Glutamatergic neuron (in vitro differentiated cells): Measurements from ENCODE around the gene GPR132. TPM values are rescaled to one million over a fixed set of nuclear protein-coding genes. Genes with fewer than 3 reads are reported as not detected.

Source experiments
- DNase-seq: peaks from one replicate; pipeline ENCODE4 v3.0.0; 2022
- H3K27ac Mint-ChIP-seq: one replicate; pipeline ENCODE4 v1.8.0; 2020; ENCODE audit warnings: mild to moderate bottlenecking, mixed read lengths, inconsistent platforms; ENCODE audit not compliant: unreplicated experiment
- H3K27me3 Mint-ChIP-seq: one replicate; pipeline ENCODE4 v1.8.0; 2020; ENCODE audit warnings: mild to moderate bottlenecking, moderate library complexity, mixed read lengths, inconsistent platforms; ENCODE audit not compliant: unreplicated experiment
- H3K36me3 Mint-ChIP-seq: one replicate; pipeline ENCODE4 v1.8.0; 2020; ENCODE audit warnings: mild to moderate bottlenecking, mixed read lengths, inconsistent platforms; ENCODE audit not compliant: unreplicated experiment
- H3K4me1 Mint-ChIP-seq: one replicate; pipeline ENCODE4 v1.8.0; 2020; ENCODE audit warnings: mild to moderate bottlenecking, low read depth, mixed read lengths, inconsistent platforms; ENCODE audit not compliant: unreplicated experiment
- H3K4me3 Mint-ChIP-seq: one replicate; pipeline ENCODE4 v1.8.0; 2020; ENCODE audit warnings: mild to moderate bottlenecking, mixed read lengths, inconsistent platforms; ENCODE audit not compliant: unreplicated experiment
- H3K9me3 Mint-ChIP-seq: one replicate; pipeline ENCODE4 v1.8.0; 2020; ENCODE audit warnings: mild to moderate bottlenecking, moderate library complexity, mixed read lengths, inconsistent platforms; ENCODE audit not compliant: unreplicated experiment
- CTCF ChIP-seq: fragments of 200-600 bp; sonication (generic); IDR thresholded peaks from one replicate; pipeline ENCODE4 v1.5.0; 2021; ENCODE audit not compliant: partially characterized antibody, unreplicated experiment
- total RNA-seq: library from RNA; stranded (reverse); fragmentation: NEBNext Ultra II Directional; extraction: Animal tissue kit (Norgen Biotek cat#: 25700); gene quantifications from one replicate; pipeline ENCODE4 v1.2.1, GENCODE V29; 2021; ENCODE audit not compliant: unreplicated experiment

The GPR132 gene
- total RNA-seq, 1 donor from 2014 or later: not detected

GRCh38 chr14:105098316-105098715 lies 33.1 kb upstream of the GPR132 start:
- Mint-ChIP-seq H3K36me3 (peaks cover 11% of the 10 kb centered on the region), H3K4me3 (no peak overlapping the region), H3K27ac (no peak overlapping the region), H3K4me1 (no peaks in the 10 kb centered on the region), H3K27me3 (peaks cover 14% of the 10 kb centered on the region), H3K9me3 (peaks cover 15% of the 10 kb centered on the region)
- no peak for TF ChIP-seq CTCF
- DNase-seq: no peak

GRCh38 chr14:105097794-105098127 lies 32.5 kb upstream of the GPR132 start:
- Mint-ChIP-seq H3K9me3 (peaks cover 14% of the 10 kb centered on the region), H3K27me3 (peaks cover 14% of the 10 kb centered on the region), H3K36me3 (peaks cover 11% of the 10 kb centered on the region), H3K4me3 (no peak overlapping the region), H3K4me1 (no peaks in the 10 kb centered on the region), H3K27ac (no peak overlapping the region)
- no peak for DNase-seq
- TF ChIP-seq CTCF: no peak

- Mint-ChIP-seq H3K9me3 (peaks cover 12% of the 10 kb centered on the region), H3K27me3 (peaks cover 14% of the 10 kb centered on the region), H3K27ac (no peak overlapping the region), H3K36me3 (peaks cover 11% of the 10 kb centered on the region), H3K4me3 (no peak overlapping the region), H3K4me1 (no peaks in the 10 kb centered on the region)
- no peak for DNase-seq
- no peak for TF ChIP-seq CTCF
Measured at GRCh38 chr14:105096206-105096875, 31.1 kb upstream of the GPR132 start.

GRCh38 chr14:105095236-105095805 lies 30.1 kb upstream of the GPR132 start:
- Mint-ChIP-seq H3K4me3 (no peak overlapping the region), H3K27me3 (peaks cover 14% of the 10 kb centered on the region)

More at GRCh38 chr14:105095236-105095805, 30.1 kb upstream of the GPR132 start:
- H3K4me1 Mint-ChIP-seq: no peaks in the 10 kb centered on the region
- peaks cover 11% of the 10 kb centered on the region for H3K36me3 Mint-ChIP-seq
- no peak overlapping the region for H3K27ac Mint-ChIP-seq
- DNase-seq: no peak
- H3K9me3 Mint-ChIP-seq: peaks cover 11% of the 10 kb centered on the region
- TF ChIP-seq CTCF: no peak
